GM21360 (cell line): ENCODE data around the gene SOCS3.

Experiments used
- ATAC-seq: cut with Tn5 transposase; IDR thresholded peaks from one replicate; pipeline ENCODE4 v1.9.1; 2021; ENCODE audit warnings: mild to moderate bottlenecking, moderate library complexity; ENCODE audit not compliant: unreplicated experiment

SOCS3 gene

DNA sequence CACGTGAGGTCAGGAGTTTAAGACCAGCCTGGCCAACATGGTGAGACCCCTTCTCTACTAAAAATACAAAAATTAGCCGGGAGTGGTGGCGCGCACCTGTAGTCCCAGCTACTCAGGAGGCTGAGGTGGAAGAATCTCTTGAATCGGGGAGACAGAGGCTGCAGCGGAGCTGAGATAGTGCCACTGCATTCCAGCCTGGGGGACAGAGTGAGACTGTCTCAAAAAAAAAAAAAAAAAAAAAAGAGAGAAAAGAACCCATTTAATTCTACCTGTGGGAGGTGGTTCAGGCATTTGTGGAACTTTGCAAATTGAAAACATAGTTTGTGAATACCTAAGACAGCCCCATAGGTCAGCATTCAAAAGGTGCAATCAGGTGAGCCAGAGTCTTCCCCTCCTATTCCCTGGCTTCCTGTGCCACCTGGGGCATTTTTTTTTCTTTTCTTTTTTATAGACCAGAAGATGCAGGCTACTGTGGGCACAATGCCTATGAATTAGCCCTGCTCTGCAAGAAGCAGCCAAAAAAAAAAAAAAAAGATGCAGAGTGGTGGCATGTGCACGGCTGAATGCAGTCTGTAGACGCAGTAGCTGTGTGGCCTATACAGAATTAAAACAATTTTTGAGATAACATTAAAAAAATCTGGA, 9.1 kb upstream of the SOCS3 start:
- ATAC-seq = no peak

DNA sequence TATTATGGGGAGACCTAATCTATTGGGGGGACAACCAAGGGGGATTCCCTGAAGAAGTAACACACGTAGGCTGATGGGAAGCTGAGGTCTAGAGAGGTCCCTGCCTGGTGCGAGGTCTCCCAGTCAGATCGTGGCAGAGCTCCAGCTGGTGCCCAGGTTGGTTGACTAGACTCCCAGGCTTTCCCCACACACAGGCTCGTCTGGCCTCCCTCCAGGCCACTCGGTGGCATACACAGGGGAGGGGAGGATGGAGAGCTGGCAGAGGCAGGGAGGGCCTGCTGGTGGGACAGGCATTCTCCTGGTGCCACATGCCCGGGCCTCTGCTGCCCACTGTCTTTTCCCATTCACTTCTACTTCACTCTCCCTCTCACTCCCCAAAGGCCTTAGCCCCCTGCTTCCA, 8.5 kb upstream of the SOCS3 start:
- no peak for ATAC-seq

DNA sequence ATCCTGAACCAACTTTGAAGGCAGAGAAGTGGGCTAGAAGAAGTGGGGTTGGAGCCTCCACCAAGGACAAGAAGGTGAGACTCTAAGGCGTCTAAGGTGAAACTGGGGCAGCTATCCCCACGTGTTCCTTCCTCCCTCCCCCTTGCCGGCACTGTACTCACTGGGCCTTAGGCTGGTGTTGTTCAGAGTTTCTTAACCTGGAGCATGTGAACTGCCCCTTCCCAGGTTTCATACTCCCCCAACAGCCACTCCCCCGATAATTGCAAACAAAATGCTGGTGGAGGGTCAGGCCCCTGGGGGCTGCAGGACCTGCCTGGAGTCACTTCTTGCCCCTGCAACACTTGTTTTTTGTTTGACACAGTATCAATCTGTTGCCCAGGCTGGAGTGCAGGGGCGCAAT, 7.3 kb upstream of the SOCS3 start:
- ATAC-seq = no peak

DNA sequence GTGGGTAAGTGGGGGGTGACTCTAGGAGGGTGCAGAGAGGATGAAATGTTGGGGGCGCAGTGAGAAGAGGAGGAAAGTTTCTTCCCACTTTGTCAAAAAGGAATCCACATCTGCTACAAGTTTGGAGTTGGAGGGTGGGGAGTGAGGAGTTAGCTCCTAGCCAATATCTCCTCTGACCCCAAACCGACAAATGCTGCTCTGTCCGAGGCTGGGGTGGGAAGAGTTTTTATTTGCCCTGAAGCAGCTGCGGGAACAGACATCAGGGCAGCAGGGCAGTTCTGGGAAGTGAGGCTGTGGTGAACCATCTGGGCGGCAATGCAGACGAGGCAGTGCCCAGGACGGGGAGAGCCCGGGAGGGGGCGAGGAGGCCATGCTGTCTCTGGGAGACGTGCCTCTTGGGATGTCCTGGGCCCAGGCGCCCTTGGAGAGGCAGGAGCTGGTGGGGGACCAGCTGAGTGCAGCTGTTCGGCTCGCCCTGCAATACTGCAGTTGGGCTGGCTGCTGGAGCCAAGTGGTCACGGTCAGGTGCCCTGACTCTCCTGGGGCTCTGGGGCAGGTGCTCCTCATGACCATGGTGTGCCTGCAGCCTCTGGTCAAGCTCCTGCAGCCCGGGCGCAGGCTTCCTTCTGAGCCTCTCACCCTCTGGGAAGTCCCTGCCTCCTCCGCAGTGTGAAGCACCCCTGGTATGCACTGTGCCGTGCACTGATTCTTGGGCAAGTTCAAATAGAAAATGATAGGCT, 6.4 kb upstream of the SOCS3 start:
- no peak for ATAC-seq

DNA sequence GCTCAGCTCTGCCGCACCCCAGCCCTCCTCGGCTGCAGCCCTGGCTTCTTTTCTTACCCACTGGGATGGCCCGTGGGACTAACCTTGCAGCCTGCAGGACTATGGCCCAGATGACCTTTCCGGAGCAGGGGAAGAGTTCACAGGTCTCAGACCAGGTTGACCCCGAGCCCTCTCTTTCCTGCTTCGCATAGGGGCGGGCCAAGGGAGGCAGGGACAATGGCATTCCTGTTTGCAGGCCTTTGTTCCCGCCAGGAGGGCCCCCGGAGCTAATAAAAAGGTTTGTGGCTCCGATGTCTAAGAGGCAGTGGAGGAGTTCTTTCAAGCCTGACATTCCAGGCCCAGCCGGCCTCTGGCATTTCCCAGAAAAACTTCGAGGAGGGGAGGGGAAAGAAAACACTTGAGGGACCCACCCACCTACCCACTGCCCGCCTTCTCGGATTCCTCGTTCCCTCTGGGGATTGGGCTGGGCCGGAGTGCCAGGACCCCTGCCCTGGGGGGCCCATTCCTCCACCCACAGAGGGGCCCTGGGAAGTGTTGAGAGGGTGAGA, 5.8 kb upstream of the SOCS3 start:
- no peak for ATAC-seq

DNA sequence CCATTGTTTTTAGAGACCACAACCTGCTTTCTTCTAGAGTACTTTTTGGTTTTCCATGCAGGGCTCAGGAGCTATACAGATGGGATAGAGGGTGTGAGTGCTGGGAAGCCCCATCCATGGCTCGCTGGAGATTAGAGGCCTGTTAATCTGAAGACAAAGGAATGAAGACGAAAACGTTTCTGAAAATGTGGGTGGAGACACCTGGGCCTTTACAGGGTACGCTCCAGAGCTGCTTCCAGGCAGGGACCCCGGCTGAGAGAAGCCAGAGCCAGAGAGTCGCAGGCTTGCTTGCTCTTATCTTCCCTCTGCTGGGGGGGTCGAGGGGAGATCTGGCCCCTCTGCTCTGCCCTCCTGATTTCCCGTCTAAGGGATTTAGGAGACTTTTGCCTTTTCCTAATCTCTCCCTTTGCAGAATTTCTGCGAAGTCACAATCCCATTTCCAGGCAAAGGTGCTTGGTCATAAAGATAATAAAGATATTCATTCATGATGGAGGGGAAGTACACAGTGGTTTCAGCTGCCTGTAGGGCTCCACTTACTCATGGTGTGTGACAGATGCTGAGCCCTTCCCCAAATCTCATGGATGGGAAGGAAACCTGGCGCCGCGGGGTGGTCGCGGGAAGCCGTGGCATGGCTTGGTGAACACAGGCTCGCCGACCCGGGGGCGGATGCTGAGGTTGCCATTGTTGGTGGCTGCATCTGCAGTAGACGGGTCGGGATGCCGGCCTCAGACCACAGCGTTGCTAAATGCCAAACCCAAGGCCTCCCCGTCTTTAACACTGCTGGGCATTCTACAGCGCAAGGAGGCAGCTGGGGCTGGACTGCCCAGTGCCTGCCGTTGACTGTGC, 4.8 kb upstream of the SOCS3 start:
- ATAC-seq = no peak

DNA sequence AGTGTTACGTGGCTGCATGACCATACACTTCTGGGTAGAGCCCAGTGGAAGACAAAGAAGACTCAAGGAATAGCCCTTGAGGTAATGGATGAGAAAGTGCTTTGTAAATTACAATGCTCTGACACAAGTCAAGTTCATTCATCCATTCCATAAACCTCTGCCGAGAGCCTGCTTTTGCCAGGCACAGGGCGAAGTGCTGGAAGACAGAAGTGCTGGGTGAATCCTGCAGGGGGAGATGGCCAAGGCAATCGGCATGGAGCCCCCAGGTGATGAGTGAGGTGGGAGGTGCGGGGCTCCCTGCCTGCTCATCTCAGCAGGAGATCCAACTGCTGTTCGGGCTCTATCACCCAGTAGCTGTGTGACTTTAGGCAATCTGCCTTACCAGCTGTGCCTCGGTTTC, 2.8 kb upstream of the SOCS3 start:
- ATAC-seq = no peak

DNA sequence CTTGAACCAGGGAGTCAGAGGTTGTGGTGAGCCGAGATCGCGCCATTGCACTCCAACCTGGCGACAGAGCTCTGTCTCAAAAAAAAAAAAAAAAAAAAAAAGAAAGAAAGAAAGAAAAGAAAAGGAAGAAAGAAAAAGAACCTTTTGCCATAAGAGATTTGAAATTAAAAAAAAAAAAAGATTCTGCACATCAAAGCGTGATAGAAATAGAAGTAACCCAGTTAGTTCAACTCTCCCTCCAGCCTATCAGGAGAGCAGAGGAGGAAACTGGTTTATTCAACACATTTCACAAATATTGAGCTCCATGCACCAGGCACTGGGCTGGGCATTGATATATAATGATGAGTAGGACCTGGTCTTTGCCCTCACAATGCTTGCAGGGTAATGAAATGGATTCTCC, 2.4 kb upstream of the SOCS3 start:
- ATAC-seq = no peak

DNA sequence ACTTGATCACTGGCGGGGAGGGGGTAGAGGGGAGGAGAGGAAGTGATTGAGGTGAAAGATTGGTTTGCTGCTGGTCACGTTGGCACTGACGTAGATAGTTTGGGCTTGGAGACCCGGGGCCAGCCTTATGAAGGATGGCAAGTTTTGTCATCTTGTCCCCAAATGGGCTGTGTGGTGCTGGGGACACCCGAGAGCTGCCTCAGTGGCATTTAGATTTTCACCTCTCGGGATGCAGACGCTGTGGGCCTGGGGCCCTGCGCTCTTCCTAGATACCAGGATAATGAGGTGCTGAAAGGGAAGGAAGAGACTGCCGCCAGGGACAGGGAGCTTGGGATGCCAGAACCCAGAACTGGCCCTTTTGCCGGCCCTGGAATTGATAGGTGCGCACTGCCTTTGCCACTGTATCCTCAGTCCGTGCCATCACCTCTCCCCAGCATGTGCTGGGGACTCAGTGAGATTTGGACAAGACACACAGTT, 1.4 kb upstream of the SOCS3 start:
- no peak for ATAC-seq

DNA sequence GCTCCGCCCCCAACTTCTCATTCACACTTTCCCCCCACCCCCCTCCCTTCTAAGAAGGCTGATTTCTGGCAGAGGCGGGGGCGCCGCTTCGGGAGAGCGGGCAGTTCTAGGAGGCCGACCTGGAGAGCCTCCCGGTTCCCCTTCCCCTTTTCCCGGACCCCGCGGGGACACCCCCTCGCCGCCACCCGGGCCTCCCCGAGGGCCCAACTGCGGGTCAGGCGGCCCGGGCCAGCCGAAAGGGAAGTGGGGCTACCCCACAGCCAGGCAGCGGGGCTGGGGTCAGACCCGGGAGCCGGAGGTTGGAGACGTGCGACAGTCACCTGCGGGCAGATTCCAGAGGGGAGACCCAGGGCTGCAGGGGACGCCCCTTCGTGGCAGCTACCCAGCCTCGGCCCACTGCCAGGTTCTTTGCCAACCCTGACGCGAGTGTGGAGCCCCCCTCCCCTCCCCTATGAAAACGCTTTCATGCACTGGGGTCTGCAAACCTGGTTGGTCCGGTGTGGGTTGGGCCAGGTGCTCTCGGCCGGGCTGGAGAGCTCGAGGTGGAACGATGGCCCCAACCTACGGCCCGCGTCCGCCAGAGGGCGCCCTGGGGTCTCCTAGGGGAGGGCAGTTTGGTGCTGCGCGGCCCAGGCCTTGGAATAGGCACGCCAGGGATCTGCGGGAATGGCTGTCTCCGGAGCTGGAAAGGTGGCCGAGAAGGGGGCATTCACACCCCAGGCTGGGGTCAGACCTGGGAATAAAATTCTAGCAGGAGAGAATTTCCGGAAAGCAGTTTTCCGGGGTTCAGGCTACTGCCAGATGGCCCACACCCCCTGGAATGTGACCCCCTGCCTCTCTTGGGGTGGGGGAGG, 721 bp upstream of the SOCS3 start:
- no peak for ATAC-seq

DNA sequence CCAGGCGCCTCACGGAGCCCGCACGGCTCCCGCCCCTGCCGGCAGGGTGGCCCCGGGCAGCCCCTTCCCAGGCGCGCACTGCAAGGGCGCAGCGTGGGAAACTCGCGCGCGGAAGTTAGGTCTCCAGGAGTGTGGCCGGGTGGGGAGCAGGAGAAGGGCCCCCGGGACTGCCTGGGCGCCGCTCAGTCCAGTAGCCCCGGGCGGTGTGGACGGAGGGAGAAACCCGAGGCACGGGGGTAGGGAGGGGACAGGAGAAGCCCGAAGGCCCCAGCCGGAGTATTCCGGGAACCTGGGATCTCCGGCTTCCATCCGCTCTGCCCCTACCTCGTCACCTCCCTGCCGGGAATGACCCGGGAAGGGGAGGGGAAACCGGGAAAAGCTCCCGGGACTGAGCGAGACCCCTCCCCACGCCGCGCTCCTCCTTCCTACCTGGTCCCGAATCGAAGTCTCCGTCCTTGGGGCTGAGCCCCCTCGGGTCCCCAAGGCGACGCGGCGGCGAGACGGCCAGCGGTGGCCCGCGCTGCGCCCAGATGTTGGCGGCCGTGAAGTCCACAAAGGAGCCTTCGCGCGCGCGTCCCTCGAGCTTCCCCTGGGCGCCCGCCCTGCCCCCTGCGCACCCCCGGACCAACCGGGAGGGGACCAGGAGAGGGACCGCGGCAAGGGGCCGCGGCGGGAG, 418 bp downstream of the SOCS3 start:
- no peak for ATAC-seq

DNA sequence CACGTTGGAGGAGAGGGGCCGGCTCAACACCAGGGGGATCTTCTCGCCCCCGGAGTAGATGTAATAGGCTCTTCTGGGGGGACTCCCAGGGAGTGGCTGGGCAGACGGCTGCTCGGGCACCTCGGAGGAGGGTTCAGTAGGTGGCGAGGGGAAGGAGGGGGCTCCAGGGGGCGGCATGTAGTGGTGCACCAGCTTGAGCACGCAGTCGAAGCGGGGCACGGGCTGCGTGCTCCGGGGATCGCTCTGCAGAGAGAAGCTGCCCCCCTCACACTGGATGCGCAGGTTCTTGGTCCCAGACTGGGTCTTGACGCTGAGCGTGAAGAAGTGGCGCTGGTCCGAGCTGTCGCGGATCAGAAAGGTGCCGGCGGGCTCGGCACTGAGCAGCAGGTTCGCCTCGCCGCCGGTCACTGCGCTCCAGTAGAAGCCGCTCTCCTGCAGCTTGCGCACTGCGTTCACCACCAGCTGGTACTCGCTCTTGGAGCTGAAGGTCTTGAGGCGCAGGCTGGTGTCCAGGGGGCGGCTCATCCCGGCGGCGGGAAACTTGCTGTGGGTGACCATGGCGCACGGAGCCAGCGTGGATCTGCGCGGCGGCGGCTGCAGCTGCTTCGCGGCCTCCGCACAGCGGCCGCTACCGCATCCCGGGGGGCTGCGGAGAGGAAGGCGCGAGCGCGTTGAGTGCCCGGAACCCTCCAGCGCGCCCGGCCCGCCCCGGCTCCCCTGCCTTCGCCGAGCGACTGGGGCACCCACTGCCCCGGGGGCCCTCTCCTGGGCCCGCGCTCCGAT, 1.1 kb downstream of the SOCS3 start:
- no peak for ATAC-seq

DNA sequence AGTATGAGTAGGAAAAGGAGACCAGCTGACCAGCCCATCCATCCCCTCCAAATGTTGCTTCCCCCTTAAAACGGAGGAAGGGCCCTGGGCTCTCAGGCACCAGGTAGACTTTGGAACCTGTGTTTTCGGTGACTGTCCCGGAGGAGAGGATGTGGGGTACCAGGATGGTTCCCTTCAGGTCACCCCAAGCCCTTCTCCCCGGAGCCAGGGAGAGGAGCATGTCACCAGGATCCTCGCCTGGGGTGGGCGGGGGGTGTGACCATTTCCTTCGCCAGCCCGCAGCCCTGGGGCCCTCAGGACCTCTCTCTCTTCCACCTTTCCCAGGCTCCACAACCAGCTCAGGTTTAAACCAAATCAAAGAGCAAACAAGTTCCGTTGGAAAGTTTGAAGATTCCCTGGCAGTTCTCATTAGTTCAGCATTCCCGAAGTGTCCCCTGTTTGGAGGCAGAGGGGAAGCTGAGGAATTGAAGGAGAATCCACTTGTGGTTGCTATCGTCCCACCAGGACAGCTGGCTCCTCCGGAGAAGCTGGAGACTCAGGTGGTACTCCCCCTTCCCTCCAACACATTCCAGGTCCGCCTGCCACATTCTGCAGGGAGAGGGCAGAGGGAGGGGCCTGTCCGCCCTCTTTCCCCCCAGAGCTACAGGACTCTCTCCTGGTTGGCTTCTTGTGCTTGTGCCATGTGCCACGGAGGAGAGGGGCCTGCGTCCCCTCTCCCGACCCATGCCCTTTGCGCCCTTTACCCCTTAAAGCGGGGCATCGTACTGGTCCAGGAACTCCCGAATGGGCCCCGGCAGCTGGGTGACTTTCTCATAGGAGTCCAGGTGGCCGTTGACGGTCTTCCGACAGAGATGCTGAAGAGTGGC, 2.0 kb downstream of the SOCS3 start:
- no peak for ATAC-seq

DNA sequence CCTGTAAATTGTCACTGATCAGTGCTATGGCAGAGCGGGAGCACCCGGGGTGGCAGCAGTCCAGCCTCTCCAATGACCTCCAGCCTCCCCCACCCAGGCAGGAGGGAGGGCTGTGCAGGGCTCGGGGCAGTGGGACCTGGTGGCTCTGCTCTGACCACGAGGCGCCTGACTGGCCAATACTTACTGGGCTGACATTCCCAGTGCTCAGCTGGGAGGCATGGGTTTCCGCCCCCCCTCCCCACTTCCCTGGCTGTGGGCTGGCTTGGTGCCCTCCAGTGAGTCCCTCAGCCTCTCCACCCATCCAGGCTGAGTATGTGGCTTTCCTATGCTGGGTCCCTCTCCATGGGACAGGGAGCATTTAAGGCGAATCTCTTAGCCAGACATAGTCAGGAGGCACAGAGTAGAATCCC, 2.7 kb downstream of the SOCS3 start:
- ATAC-seq = no peak

DNA sequence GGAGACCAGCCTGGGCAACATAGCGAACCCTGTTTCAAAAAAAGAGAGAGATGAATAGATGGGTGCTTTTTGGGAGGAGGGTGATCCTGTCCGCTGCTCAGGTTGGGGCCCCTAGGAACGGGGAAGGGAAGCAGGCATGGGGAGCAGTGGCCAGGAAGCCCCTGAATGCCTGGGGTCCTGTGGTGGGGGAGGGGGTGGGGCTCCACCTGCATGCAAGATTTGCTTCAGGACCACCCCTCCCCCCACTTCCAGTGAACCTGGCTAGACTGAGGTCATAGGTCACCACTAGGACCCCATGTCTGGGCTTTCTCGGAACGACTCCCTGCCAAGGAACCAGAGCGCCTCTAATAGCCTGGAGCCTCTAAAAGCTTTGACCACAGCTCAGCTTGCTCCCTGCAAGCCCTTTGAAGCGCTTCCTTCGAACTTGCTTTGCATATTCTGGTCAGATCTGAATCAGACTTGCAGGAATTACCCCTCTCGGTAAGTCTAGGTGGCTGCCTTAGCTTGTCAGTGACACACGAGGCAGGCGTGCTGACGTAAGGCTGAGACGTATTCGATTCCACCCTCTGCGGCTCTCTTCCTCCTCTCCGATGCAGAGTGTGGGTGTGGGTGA, 3.7 kb downstream of the SOCS3 start:
- peak; percentile 49 for ATAC-seq

DNA sequence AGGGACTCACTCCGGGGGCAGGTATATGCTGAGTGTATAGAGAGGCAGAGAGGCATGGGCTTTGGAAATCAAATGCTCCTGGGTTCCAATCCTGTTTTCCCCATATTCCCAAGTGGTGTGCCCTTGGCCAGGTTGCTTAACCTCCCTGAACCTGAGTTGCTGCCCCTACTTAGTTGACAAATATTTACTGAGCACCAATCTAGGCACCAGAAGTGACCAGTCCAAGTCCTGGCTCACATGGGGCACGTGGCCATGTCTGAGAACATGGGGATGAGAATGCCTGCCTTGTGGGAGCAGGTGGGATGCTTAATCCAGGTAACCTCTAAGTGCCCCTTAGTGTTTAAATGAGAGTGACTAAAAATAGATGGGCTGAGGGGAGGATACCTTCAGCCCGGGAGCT, 4.2 kb downstream of the SOCS3 start:
- ATAC-seq = no peak

DNA sequence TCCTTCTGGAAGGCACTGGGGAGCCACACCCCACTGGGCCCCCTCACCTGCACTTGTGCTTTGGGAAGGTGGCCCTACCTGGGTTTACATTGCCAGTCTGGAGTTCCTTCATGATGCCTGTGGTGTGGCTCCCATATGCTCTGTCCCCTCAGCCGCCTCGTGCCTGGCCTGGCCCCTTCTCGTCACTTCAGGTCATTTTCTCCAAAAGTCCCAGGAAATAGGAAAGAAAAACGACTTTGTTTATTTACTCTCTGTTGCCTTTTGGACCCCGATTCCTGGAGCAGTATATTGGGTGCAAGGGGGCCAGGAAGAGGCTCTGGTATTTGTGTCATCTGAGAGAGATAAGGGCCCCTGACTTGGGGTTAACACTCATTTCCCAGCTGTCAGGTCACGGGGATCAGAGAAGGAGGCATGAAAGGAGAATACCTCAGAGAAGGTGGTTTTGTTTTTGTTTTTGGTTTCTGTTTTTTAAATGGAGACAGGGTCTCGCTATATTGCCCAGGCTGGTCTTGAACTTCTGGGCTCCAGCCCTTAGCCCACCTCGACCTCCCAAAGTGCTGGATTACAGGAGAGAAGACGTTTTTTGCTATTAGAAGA, 4.7 kb downstream of the SOCS3 start:
- ATAC-seq = no peak
